Cardiac muscle cell (in vitro differentiated cells and primary cell): Measurements from ENCODE around the gene LGALS9. TPM values are rescaled to one million over a fixed set of nuclear protein-coding genes. Genes with fewer than 3 reads are reported as not detected.
A peak's percentile ranks its signal among the peaks of the same experiment; 100 is the strongest.
"Not testable (repeated sequence)": the region's sequence is repeated elsewhere in the genome, so short reads cannot be mapped to it uniquely, and the experiment has no call there.

Experiments
- DNase-seq, 2 donors: peaks; one replicate each; pipeline versions ENCODE4 v3.0.0 to v3.0.0-alpha.2; 2010 to 2017; ENCODE audit warnings: low read depth in 1 of 2, low spot score in 1 of 2
- H3K27ac ChIP-seq: fragments of 200-600 bp; sonication (generic); 2 replicates; pipeline ENCODE4 v1.5.1; 2016
- H3K27me3 ChIP-seq: fragments of 200-600 bp; sonication (generic); 2 replicates; pipeline ENCODE4 v1.6.0; 2016; ENCODE audit warnings: control low read depth
- H3K36me3 ChIP-seq: fragments of 200-600 bp; sonication (generic); 2 replicates; pipeline ENCODE4 v1.5.1; 2016; ENCODE audit warnings: control low read depth
- H3K4me1 ChIP-seq: fragments of 200-600 bp; sonication (generic); 2 replicates; pipeline ENCODE4 v1.8.1; 2017; ENCODE audit warnings: low read depth, mild to moderate bottlenecking, mixed run types
- H3K4me3 ChIP-seq: fragments of 200-600 bp; sonication (generic); 2 replicates; pipeline ENCODE4 v1.5.1; 2016; ENCODE audit warnings: mild to moderate bottlenecking
- H3K9me3 ChIP-seq: fragments of 200-600 bp; sonication (generic); 2 replicates; pipeline ENCODE4 v1.5.1; 2017; ENCODE audit warnings: low read depth, mild to moderate bottlenecking, control low read depth
- CTCF ChIP-seq: IDR thresholded peaks from 2 replicates; pipeline ENCODE4 v1.5.1; 2012; ENCODE audit warnings: low read depth, mild to moderate bottlenecking, low read length
- polyA plus RNA-seq: library from polyadenylated mRNA; unstranded; fragments of >200 nt; fragmentation: Nextera tagmentation; extraction: Ambion mirVana; gene quantifications from 2 replicates; pipeline ENCODE4 v1.2.1, GENCODE V29; 2016
- total RNA-seq: library from RNA; depleted of rRNA; stranded (reverse); fragments of >200 nt; gene quantifications from 2 replicates; pipeline ENCODE4 v1.2.3, GENCODE V29; 2016

The LGALS9 gene
- total and polyA plus RNA-seq, 2 experiments from 2014 or later, result 0.46 to 0.63 TPM

GRCh38 chr17:27635275-27635823, 4.4 kb downstream of the LGALS9 start:
- Histone ChIP-seq H3K4me3 (no peak overlapping the region), H3K36me3 (no peaks in the 10 kb centered on the region), H3K9me3 (no peaks in the 10 kb centered on the region), H3K27ac (no peak overlapping the region), H3K4me1 (peaks cover 6% of the 10 kb centered on the region), H3K27me3 (no peaks in the 10 kb centered on the region)
- DNase-seq, result no peak
- no peak for TF ChIP-seq CTCF

- not testable (repeated sequence) for H3K4me3 ChIP-seq, H3K4me1 ChIP-seq, H3K27ac ChIP-seq, H3K9me3 ChIP-seq, DNase-seq, H3K36me3 ChIP-seq, H3K27me3 ChIP-seq
Measured at GRCh38 chr17:27636005-27636520, 5.1 kb downstream of the LGALS9 start.

- not testable (repeated sequence) for H3K27me3 ChIP-seq, H3K9me3 ChIP-seq, H3K27ac ChIP-seq, DNase-seq, H3K4me1 ChIP-seq, H3K36me3 ChIP-seq, H3K4me3 ChIP-seq
Measured at GRCh38 chr17:27637818-27638217, 6.8 kb downstream of the LGALS9 start.

DNA sequence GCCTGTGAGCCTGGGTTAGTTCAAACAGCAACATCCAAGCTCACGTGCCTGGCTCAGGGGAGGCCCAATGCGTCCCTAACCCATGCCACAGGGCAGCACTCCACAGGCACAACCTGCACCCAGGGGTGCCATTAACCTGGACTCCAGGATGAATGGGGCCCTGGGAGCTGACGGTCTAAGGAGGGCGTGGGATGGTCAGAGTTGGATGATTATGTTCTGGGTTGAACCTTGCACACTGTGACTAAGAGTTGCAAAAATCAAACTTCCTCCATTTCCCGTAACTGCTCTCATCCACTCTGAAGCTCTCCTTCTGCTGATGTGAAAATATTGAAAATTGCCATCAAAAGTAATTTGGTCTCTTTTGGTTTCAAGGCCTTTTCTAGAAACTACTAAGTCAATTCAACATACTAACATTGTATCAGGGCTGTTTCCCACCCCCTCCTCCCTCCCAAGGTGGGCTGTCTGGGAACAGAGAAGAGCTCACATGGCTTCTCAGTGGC, 7.5 kb downstream of the LGALS9 start:
- H3K4me1 ChIP-seq, H3K36me3 ChIP-seq, H3K27me3 ChIP-seq, H3K9me3 ChIP-seq, H3K27ac ChIP-seq, H3K4me3 ChIP-seq, DNase-seq: not testable (repeated sequence)

- DNase-seq, result no peak
- H3K4me3 ChIP-seq, result no peak overlapping the region
- H3K36me3 ChIP-seq, result no peaks in the 10 kb centered on the region
- TF ChIP-seq CTCF, result no peak
- no peaks in the 10 kb centered on the region for H3K27me3 ChIP-seq
- H3K9me3 ChIP-seq, result no peaks in the 10 kb centered on the region
- no peaks in the 10 kb centered on the region for H3K4me1 ChIP-seq
- no peak overlapping the region for H3K27ac ChIP-seq
Measured at GRCh38 chr17:27640790-27641189, 9.8 kb downstream of the LGALS9 start.

GRCh38 chr17:27644586-27644985, 13.6 kb downstream of the LGALS9 start:
- Histone ChIP-seq H3K4me1 (no peaks in the 10 kb centered on the region), H3K36me3 (no peaks in the 10 kb centered on the region), H3K4me3 (no peak overlapping the region), H3K9me3 (no peaks in the 10 kb centered on the region), H3K27ac (no peak overlapping the region), H3K27me3 (no peaks in the 10 kb centered on the region)
- DNase-seq, result peak in 1 of 2 donors; percentile 20
- TF ChIP-seq CTCF, result no peak

DNA sequence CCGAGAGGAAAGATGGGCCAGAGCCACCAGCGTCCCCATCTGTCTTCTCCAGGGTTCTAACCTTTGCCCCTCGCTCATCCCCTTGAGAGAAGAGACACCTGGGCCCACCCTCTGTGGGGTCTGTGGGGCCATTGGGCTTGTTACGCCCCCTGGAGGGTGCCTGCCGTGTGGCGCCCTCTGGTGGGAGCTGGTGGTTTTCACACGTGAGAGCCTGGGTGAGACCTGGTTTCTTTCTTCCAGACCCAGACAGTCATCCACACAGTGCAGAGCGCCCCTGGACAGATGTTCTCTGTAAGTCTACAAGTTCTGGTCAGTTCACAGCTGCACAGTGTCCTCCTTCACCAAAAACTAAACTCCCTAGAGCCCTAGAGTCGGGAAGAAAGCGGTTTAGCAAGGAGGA, 14.6 kb downstream of the LGALS9 start:
- H3K27ac ChIP-seq, H3K27me3 ChIP-seq, H3K9me3 ChIP-seq, H3K4me3 ChIP-seq, DNase-seq, H3K4me1 ChIP-seq, H3K36me3 ChIP-seq: not testable (repeated sequence)
- TF ChIP-seq CTCF, result peak; percentile 12
